Brain microvascular endothelial cell (primary cell): ENCODE measurements around the gene BRSK2.
"Not testable (repeated sequence)": the region's sequence is repeated elsewhere in the genome, so short reads cannot be mapped to it uniquely, and the experiment has no call there.

Experiments
- DNase-seq: peaks from one replicate; pipeline ENCODE4 v3.0.0-alpha.2; 2020
- H3K27ac ChIP-seq: fragments of 250-450 bp; sonication (Bioruptor Pico); 2 replicates; pipeline ENCODE4 v1.5.1; 2020; ENCODE audit warnings: mild to moderate bottlenecking, moderate library complexity
- H3K27me3 ChIP-seq: fragments of 250-450 bp; sonication (Bioruptor Pico); replicated peaks from 2 replicates; pipeline ENCODE4 v1.5.1; 2020; ENCODE audit warnings: mild to moderate bottlenecking
- H3K36me3 ChIP-seq: fragments of 250-450 bp; sonication (Bioruptor Pico); replicated peaks from 2 replicates; pipeline ENCODE4 v1.5.1; 2020; ENCODE audit warnings: mild to moderate bottlenecking
- H3K4me3 ChIP-seq: 2 replicates; pipeline ENCODE4 v1.5.1; 2011; ENCODE audit warnings: low read depth, mild to moderate bottlenecking, control low read depth, low read length, moderate library complexity
- CTCF ChIP-seq: IDR thresholded peaks from 2 replicates; pipeline ENCODE4 v1.5.1; 2011; ENCODE audit warnings: low read depth, mild to moderate bottlenecking, moderate library complexity, low read length, control low read depth, inconsistent platforms; ENCODE audit errors: missing control alignments
- in situ Hi-C: cut with HindIII; loops from 2 replicates; pipeline ENCODE4 v1.10.0; 2017; ENCODE audit warnings: low sequenced_read_pairs, low pct_ligation_motif_present

The BRSK2 gene

GRCh38 chr11:1353383-1354124, 36.2 kb upstream of the BRSK2 start:
- no peak overlapping the region for H3K4me3 ChIP-seq
- no peak for TF ChIP-seq CTCF
- no peak for DNase-seq
- no peaks in the 10 kb centered on the region for H3K36me3 ChIP-seq
- H3K27ac ChIP-seq = no peak overlapping the region
- no peaks in the 10 kb centered on the region for H3K27me3 ChIP-seq
- in situ Hi-C loops = no loop called here

- no peak for TF ChIP-seq CTCF
- H3K27ac ChIP-seq = no peak overlapping the region
- no peak for DNase-seq
- H3K36me3 ChIP-seq = no peaks in the 10 kb centered on the region
- H3K4me3 ChIP-seq = no peak overlapping the region
- no peaks in the 10 kb centered on the region for H3K27me3 ChIP-seq
- in situ Hi-C loops = no loop called here
Observed at GRCh38 chr11:1354125-1354938, 35.4 kb upstream of the BRSK2 start.

GRCh38 chr11:1356007-1356435, 33.7 kb upstream of the BRSK2 start:
- Histone ChIP-seq H3K27me3 (no peaks in the 10 kb centered on the region), H3K27ac (no peak overlapping the region), H3K36me3 (no peaks in the 10 kb centered on the region), H3K4me3 (no peak overlapping the region)
- TF ChIP-seq CTCF = no peak
- in situ Hi-C loops = no loop called here
- DNase-seq = no peak

- Histone ChIP-seq H3K36me3 (no peaks in the 10 kb centered on the region), H3K27ac (no peak overlapping the region), H3K27me3 (no peaks in the 10 kb centered on the region), H3K4me3 (no peak overlapping the region)
- no peak for TF ChIP-seq CTCF
- in situ Hi-C loops = no loop called here
- no peak for DNase-seq
Observed at GRCh38 chr11:1356478-1356960, 33.2 kb upstream of the BRSK2 start.

- in situ Hi-C loops = no loop called here
- Histone ChIP-seq H3K27ac (no peak overlapping the region), H3K27me3 (no peaks in the 10 kb centered on the region), H3K4me3 (no peak overlapping the region), H3K36me3 (no peaks in the 10 kb centered on the region)
- no peak for TF ChIP-seq CTCF
- DNase-seq = no peak
Observed at GRCh38 chr11:1358286-1358685, 31.4 kb upstream of the BRSK2 start.

GRCh38 chr11:1358931-1359330, 30.8 kb upstream of the BRSK2 start:
- H3K27ac ChIP-seq, DNase-seq, in situ Hi-C loops, H3K27me3 ChIP-seq, H3K4me3 ChIP-seq, H3K36me3 ChIP-seq: not testable (repeated sequence)
